GM21381 (cell line): Measurements from ENCODE around the gene CLEC7A.

Experiments
- ATAC-seq: cut with Tn5 transposase; IDR thresholded peaks from one replicate; pipeline ENCODE4 v1.9.1; 2021; ENCODE audit warnings: mild to moderate bottlenecking, moderate library complexity; ENCODE audit not compliant: unreplicated experiment

Gene CLEC7A

DNA sequence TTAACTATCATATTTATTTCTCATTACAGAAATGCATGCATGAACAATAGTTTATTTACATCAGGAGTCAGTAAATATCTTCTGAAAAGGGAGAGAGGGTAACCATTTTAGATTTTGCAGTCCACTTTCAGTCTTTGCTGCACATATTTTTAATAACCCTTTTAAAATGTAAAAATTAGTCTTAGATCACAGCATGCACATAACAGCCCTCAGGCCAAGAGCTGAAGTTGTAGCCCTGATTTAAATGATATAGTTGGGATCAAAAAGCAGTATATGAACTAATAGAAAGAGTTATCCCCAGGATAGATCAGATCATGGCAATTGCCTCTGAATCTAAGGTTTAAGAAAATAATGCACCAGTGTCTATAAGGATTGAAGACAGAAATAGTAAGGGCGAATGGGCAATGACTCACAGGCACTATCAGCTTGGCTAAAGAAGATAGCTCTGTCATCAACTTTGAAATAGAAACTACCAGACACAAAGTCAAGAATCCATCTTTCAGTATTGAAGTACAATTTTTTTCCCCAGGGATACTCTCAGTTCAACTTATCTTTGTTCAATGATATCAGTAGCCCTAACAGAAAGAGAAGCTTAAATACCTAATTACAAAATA lies 13.1 kb upstream of the CLEC7A start:
- ATAC-seq = no peak

GRCh38 chr12:10140001-10140400 lies 10.0 kb upstream of the CLEC7A start:
- ATAC-seq = no peak

DNA sequence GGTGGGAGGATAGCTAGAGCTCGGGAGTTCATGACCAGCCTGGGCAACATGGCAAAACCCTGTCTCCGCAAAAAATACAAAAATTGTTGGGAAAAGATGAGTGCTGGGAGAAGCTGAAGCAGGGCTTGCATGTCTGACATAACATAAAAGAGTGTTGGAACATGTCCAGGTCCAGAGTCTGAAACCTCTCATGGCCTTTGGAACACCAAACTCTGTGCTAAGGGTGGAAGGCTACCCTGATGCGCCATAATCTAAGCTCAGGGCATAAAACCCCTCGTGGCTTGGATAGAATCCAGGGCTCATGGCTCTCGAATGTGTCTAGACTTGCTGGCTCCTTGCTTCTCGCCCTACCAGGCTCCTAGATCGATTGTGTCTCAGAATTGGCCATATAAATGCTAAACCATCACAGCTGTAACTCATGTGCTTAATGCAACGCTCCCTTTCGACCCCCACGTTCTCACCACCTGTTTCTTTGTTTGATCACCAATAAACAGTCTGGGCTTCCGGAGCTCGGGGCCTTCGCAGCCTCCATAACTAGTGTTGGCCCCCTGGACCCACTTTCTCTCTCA lies 6.7 kb upstream of the CLEC7A start:
- ATAC-seq = no peak

DNA sequence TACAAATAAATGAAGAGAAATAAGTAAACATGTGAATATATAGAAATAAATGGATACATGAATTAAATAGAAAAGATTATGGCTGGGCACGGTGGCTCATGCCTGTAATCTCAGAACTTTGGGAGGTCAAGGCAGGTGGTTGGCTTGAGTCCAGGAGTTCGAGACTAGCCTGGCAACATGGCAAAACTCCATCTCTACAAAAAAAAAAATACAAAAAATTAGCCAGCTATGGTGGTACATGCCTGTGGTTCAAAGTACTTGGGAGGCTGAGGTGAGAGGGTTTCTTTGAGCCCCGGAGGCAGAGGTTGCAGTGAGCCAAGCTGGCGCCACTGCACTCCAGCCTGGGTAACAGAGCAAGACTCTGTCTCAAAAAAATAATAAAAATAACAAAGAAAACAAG lies 5.1 kb upstream of the CLEC7A start:
- no peak for ATAC-seq

GRCh38 chr12:10132850-10133370 lies 2.9 kb upstream of the CLEC7A start:
- no peak for ATAC-seq

DNA sequence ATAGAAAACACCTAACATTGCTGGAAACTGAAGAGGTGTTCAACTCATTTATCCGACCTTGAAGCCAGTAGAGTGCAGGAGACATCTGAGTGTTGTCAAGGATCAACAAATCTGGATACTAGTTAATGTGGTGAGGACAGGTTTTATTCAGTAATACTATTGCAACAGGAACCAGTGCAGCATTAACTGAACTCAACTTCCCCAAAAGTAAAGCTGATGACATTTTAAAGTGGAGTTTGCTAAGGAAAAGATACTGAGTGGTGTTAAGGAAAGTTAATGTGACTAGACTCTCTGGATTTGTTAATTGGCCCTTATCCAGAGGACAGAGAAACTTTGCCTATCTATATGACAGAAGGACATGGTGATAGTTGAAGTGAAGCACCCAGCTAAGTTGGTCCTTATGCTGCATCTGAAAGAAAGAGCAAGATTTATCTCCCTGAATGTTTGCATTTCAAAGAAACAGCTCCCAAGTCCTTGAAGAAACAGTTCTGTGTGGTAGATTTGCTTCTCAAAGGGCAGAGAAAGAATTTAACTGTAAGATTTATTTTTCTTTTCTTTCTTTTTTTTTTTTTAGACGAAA lies 1.2 kb upstream of the CLEC7A start:
- no peak for ATAC-seq

DNA sequence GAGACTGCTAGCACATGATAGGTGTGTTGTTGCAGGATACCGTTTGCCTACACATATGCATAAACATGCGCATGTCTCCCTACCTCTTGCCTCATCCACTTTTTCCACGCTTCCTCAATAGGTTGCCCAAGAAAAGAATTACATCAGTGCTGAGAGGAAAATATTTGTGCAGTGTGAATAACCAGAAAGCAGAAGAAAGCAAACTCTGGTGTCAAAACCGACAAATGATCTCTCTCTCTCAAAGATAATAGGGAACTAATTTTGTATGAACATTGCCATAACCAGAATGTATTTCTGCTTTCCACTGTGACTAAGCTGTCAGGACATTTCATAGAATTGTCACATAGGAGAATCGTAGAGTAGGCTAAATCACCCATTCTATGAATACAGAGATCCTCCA lies 1.3 kb downstream of the CLEC7A start:
- no peak for ATAC-seq

DNA sequence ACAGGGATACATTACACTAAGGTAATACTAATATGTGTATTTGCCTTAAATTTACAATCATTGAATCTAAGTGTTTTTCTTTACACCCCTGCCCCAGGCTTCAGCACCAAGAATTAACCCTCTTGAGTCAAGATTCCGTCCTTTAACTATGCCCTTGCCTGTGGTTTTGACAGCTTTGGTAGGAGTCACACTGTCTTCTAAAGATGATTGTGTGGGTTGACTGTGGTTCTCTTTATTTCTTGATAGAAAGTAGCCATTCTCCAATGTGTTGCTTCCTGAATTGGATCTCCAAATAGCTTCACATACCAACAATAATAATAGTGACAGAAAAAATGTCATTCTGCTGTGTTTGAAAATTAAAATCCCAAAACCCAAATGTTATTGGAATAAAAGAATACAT lies 3.6 kb downstream of the CLEC7A start:
- no peak for ATAC-seq

DNA sequence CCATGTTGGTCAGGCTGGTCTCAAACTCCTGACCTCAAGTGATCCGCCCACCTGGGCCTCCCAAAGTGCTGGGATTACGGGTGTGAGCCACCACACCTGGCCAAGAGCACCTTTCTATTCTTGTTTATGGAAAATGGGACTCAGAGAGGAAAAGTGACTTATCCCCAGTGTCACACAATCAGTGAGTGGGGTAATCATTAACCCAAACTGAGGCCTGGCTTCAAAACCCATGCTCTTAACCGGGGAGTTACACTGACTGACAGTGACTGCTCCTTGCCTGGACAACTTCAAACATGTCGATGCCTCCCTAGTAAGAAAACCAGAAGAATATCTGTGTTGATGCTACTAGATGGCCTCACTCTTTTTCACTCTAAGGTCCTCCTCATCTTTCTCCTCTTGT lies 7.3 kb downstream of the CLEC7A start:
- ATAC-seq = no peak

DNA sequence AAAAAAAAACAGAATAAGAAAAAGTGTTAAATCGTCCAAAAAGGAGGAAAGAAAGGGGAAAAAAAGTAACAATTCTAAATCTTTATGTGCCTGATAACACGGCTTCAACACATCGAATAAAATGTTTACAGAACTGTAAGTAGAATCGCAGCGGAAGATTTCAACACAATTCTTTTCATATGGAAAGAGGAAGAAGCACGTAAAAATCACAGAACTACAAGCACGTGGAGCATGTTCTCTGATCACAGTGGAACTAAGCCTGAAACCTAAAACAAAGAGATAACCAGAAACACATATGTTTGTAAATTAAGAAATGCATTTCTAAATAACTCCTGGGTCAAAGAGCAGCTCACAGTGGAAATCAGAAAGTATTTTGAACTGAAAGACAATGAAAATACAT lies 8.7 kb downstream of the CLEC7A start:
- ATAC-seq = no peak

DNA sequence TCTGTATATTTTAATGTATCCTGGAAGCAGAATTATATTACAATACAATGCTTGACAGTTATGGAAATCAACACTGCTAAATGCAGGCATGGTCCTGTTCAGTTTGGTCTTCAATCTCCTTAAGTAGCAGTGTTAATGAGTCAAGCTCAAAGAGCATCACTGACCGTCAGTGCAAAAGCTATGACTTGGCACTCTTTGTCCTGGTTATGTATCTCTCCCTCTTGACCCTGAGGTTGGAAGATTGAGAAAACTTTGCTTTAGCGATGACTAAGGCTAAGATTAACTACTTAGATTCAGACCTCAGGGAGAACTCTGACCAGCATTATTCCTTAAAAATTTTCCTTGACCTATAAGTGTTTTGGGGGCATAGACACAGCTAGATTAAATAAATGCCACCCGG lies 10.9 kb downstream of the CLEC7A start:
- ATAC-seq = no peak

GRCh38 chr12:10115890-10116289 lies 14.1 kb downstream of the CLEC7A start:
- no peak for ATAC-seq

DNA sequence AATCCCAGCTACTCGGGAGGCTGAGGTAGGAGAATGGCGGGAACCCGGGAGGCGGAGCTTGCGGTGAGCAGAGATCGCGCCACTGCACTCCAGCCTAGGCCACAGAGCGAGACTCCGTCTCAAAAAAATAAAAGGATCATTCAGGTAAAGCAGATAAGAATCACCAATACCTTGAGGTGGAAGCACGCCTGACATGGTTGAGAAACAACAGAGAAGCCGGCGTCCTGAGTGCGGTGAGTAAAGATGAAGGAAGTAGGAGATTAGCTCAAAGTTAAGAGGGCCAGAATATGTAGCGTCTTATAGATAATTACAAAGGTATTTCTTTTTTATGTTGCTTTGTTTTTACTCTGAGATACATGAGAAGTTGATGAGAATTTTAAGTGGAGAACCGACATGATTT lies 14.7 kb downstream of the CLEC7A start:
- ATAC-seq = no peak

GRCh38 chr12:10113920-10114319 lies 16.1 kb downstream of the CLEC7A start:
- no peak for ATAC-seq

GRCh38 chr12:10113075-10113474 lies 16.9 kb downstream of the CLEC7A start:
- ATAC-seq = no peak

DNA sequence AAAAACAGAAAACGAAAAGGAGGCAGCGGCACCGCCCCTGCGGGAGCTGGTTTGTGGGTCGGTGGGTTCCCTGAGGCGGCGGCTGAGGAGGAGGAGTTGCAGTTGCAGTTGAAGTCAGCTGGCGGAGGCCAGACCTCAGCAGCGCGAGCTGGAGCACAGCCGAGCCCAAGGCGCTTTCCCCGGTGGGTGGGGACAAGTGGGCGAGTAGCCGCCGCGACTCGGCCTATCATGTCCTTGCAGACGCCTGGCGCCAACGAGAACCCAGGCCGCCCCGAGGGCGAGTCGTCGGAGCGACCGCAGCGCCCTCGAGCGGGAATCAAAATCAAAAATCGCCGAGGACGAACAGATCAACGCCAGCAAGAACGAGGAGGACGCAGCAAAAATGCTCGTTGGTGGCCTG lies 18.5 kb downstream of the CLEC7A start:
- ATAC-seq = no peak

- ATAC-seq = no peak
Measured at GRCh38 chr12:10110256-10110844, 19.6 kb downstream of the CLEC7A start.

DNA sequence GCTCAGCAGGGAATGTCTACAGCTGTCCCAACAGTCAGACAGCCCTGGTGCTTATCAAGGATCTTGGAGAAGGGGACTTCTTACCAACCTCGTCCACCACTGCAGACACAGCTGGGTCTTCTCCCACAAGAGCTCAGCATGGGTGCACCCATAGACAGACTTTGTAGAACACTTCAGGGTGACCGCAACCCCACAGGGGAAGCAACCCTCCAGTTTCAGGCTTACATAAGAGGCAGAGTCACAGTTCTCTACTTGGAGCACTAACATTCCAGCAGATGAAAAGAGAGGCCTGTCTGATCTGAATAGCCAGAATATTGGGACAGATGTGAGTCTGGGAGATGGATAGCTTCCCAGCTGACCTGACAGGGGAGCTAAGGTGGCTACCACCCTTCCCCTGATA lies 27.7 kb downstream of the CLEC7A start:
- ATAC-seq = no peak

- no peak for ATAC-seq
Measured at GRCh38 chr12:10101648-10102220, 28.3 kb downstream of the CLEC7A start.

DNA sequence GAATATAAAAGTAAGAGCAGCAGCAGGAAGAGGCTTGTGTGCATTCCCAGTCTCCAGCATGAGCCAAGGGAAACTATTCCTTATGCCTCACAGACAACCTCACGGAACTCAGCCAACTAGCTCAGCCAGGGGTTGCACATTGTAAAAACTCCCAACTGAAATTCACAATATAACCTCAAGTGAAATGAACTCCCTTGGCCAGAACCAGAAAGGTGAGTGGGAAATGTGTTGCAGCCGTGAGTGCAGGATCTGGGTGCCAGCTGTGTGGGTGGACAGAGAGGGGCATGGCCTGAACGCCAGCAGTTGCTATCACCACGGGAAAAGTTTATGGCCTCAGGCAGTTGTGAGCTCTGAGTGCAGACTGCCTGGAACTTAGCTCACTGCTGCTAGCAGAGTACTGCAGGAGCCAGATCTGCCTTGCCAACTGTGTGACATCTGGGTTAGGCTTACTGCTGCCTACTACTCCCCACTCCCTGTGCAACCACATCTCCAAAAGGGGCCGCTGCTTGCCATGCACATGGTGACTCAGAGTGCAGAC lies 28.9 kb downstream of the CLEC7A start:
- ATAC-seq = no peak

DNA sequence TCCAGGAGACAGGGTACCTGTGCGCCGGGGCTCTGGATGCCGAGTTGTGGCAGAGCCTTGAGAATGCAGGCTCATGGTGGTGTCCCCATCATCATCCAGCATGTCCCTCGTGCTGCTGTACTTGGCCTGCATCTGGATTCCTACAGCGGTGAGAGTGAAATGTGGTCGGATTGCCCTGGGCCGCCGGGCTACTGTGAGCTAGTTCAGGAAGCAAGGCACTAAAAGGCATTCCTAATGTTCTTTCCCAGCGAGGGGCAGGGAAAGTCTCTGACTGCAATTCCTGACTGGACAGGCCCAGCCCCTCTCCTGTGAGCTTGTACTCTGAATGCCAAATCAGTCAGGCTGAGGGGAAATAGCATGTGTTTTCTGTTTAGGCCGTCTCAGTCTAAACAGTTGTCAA lies 31.2 kb downstream of the CLEC7A start, which contains the start of gene CLEC1A:
Gene CLEC1A, minus strand, starts transcription at position 195 of the 400 bp plus-strand sequence. Its CDS starts 63 bp downstream, at position 132.
- no peak for ATAC-seq
